K562 (cell line): ENCODE measurements around the gene ZBTB47. TPM values are rescaled to one million over a fixed set of nuclear protein-coding genes. Genes with fewer than 3 reads are reported as not detected.

Source experiments
- ATAC-seq: fragments of 200-7000 bp; cut with Tn5 transposase; 3 replicates; pipeline ENCODE4 v1.9.1; 2020; ENCODE audit warnings: moderate library complexity
- BruUV-seq: library from RNA; stranded (reverse); fragments of 400-500 nt; replicated peaks from 2 replicates; lab custom pipeline; 2021; lab: Mats Ljungman, UMichigan
- CTCF ChIA-PET: fragments of 300-600 bp; formaldehyde crosslinking; extraction: SDS; loops from one replicate; lab custom pipeline; 2021; ENCODE audit warnings: low intra/inter-chr PET ratio; lab: Yijun Ruan, JAX
- POLR2A ChIA-PET: fragments of 300-600, 350-650 bp; sonication (Branson Sonifier 250); formaldehyde crosslinking; extraction: SDS; loops from one replicate; lab custom pipeline; 2021; ENCODE audit warnings: antibody characterized with exemption, inconsistent platforms; lab: Yijun Ruan, JAX
- DNase-seq, 4 experiments: peaks; one replicate each; pipeline versions ENCODE4 v3.0.0 to v3.0.0-alpha.2; 2011 to 2018; ENCODE audit warnings: low spot score in 3 of 4, mixed read lengths in 3 of 4; ENCODE audit errors: extremely low read depth in 1 of 4
- FAIRE-seq: peaks from 2 replicates; lab custom pipeline; 2011; peaks lifted over from hg19 to GRCh38; lab: Jason Lieb, UNC
- H2AFZ ChIP-seq: 2 replicates; pipeline ENCODE4 v1.6.0; 2011; ENCODE audit warnings: low read depth, low read length, control low read depth, inconsistent platforms
- H3K27ac ChIP-seq: fragments of 200-600 bp; 3 replicates; pipeline ENCODE4 v1.8.0; 2011; ENCODE audit warnings: low read depth, mild to moderate bottlenecking, control low read depth, inconsistent platforms, low read length, moderate library complexity, mixed read lengths; ENCODE audit errors: extremely low read depth
- H3K27me3 ChIP-seq, 2 experiments: fragments of 300-600 bp in 1 of 2; 2 replicates in 1 of 2; 3 replicates in 1 of 2; pipeline versions ENCODE4 v1.6.0 to v1.8.0; 2011; ENCODE audit warnings: inconsistent platforms in 2 of 2, low read length in 2 of 2, mild to moderate bottlenecking in 1 of 2, mixed read lengths in 1 of 2, moderate library complexity in 1 of 2; ENCODE audit not compliant: control insufficient read depth in 2 of 2, insufficient read depth in 2 of 2
- H3K36me3 ChIP-seq: fragments of 300-600 bp; 3 replicates; pipeline ENCODE4 v1.8.0; 2011; ENCODE audit warnings: mild to moderate bottlenecking, low read length, inconsistent platforms; ENCODE audit not compliant: control insufficient read depth, insufficient read depth
- H3K4me1 ChIP-seq, 2 experiments: fragments of 200-600 bp in 1 of 2; replicated peaks in 1 of 2; 2 replicates in 1 of 2; 3 replicates in 1 of 2; pipeline versions ENCODE4 v1.5.1 to v1.8.0; 2011; ENCODE audit warnings: inconsistent platforms in 2 of 2, low read length in 2 of 2, mild to moderate bottlenecking in 1 of 2, mixed read lengths in 1 of 2, moderate library complexity in 1 of 2; ENCODE audit not compliant: control insufficient read depth in 2 of 2, insufficient read depth in 2 of 2
- H3K4me2 ChIP-seq: 2 replicates; pipeline ENCODE4 v1.6.1; 2011; ENCODE audit warnings: low read length, control low read depth, inconsistent platforms, mixed read lengths; ENCODE audit not compliant: insufficient read depth
- H3K4me3 ChIP-seq: fragments of 200-600 bp; sonication (generic), shearing (Covaris generic); 2 replicates; pipeline ENCODE4 v1.5.1; 2016; ENCODE audit warnings: control low read depth, inconsistent platforms
- H3K79me2 ChIP-seq: fragments of 200-600 bp; 3 replicates; pipeline ENCODE4 v1.8.0; 2011; ENCODE audit warnings: low read length, inconsistent platforms; ENCODE audit not compliant: control insufficient read depth, insufficient read depth
- H3K9ac ChIP-seq, 2 experiments: 2 replicates each; pipeline versions ENCODE4 v1.6.0 to v1.6.1; 2011; ENCODE audit warnings: low read depth in 2 of 2, low read length in 2 of 2, control low read depth in 1 of 2, inconsistent platforms in 1 of 2, mild to moderate bottlenecking in 1 of 2, mixed read lengths in 1 of 2; ENCODE audit not compliant: insufficient read depth in 1 of 2
- H3K9me1 ChIP-seq: one replicate; pipeline ENCODE4 v1.6.0; 2011; ENCODE audit warnings: inconsistent platforms, mild to moderate bottlenecking, low read length, moderate library complexity; ENCODE audit not compliant: control insufficient read depth, insufficient read depth
- H3K9me3 ChIP-seq: replicated peaks from 2 replicates; pipeline ENCODE4 v1.5.1; 2011; ENCODE audit warnings: low read depth, low read length, inconsistent platforms; ENCODE audit not compliant: control insufficient read depth, insufficient read depth
- H4K20me1 ChIP-seq: replicated peaks from 2 replicates; pipeline ENCODE4 v1.6.1; 2011; ENCODE audit warnings: low read length, inconsistent platforms, mixed read lengths; ENCODE audit not compliant: control insufficient read depth, insufficient read depth
- HDAC2 ChIP-seq: fragments of 450-650 bp; IDR thresholded peaks from 2 replicates; pipeline ENCODE4 v1.6.1; 2016; ENCODE audit warnings: mild to moderate bottlenecking
- MTA2 ChIP-seq: fragments of 450-650 bp; IDR thresholded peaks from 2 replicates; pipeline ENCODE4 v1.6.1; 2016; ENCODE audit warnings: low read depth
- POLR3G ChIP-seq: IDR thresholded peaks from 2 replicates; pipeline ENCODE4 v1.6.1; 2011; ENCODE audit not compliant: insufficient read length, insufficient replicate concordance; ENCODE audit errors: extremely low read depth
- RHOXF2B ChIP-seq: fragments of 250-450 bp; sonication (Bioruptor Pico); conservative IDR thresholded peaks from 2 replicates; pipeline ENCODE4 v1.5.1; 2021
- TCF7L2 ChIP-seq: fragments of 150-350 bp; IDR thresholded peaks from 2 replicates; pipeline ENCODE4 v1.6.1; 2016; ENCODE audit warnings: low read depth, mild to moderate bottlenecking, low read length, moderate library complexity
- ZFP36 ChIP-seq: fragments of 150-350 bp; IDR thresholded peaks from 2 replicates; pipeline ENCODE4 v1.6.1; 2018; ENCODE audit warnings: low read length, low read depth; ENCODE audit not compliant: partially characterized antibody
- ZNF644 ChIP-seq: fragments of 200-800 bp; sonication (Bioruptor generic); IDR thresholded peaks from 2 replicates; pipeline ENCODE4 v1.6.1; 2016; ENCODE audit warnings: low read depth, missing genetic modification characterization, missing compliant biosample characterization
- in situ Hi-C: fragments of 300-500 bp; cut with MboI; formaldehyde crosslinking; loops from 4 replicates; pipeline ENCODE4 v1.15.0; 2018; ENCODE audit warnings: inconsistent platforms, mixed read lengths
- intact Hi-C: fragments of 100-400 bp; cut with micrococcal nuclease; formaldehyde crosslinking; loops from 2 replicates; pipeline ENCODE4 v1.14.2; 2022
- polyA plus RNA-seq, 8 experiments: library from polyadenylated mRNA; depleted of rRNA in 4 of 8; stranded (reverse) in 5 of 8; unstranded in 3 of 8; fragments of >200 nt; fragmentation: Nextera tagmentation in 2 of 8; fragmentation: Illumina TruSeq in 1 of 8; extraction: Ambion mirVana in 2 of 8; extraction: Trizol in 1 of 8; gene quantifications; 2 replicates each; pipeline versions ENCODE4 v1.2.1 to v1.2.3, GENCODE V29; 2011 to 2014; ENCODE audit warnings: inconsistent platforms in 1 of 8, missing spikeins in 1 of 8
- total RNA-seq, 7 experiments: library from RNA; depleted of rRNA in 6 of 7; stranded (reverse); fragments of >200 nt in 6 of 7; fragmentation: Illumina TruSeq in 2 of 7; extraction: Trizol in 2 of 7; gene quantifications; 2 replicates each; pipeline versions ENCODE4 v1.2.1 to v1.2.3, GENCODE V29; 2011 to 2021; ENCODE audit warnings: low replicate concordance in 1 of 7
- TF ChIP-seq, protein P1 (sequence below): fragments of 450-650 bp; formaldehyde crosslinking; IDR thresholded peaks from 2 replicates; pipeline ENCODE4 v1.4.0; 2022; ENCODE audit warnings: missing genetic modification characterization
- TF ChIP-seq, protein P2 (sequence below): fragments of 250-450 bp; sonication (Bioruptor Pico); IDR thresholded peaks from 2 replicates; pipeline ENCODE4 v1.8.0; 2021; ENCODE audit warnings: mild to moderate bottlenecking, moderate library complexity

Gene ZBTB47
- total and polyA plus RNA-seq, 9 of the 15 experiments (the other 6 are each of a cell fraction or from before 2014, with no cell fraction given) = 0.11 to 4.6 (median 1.7) TPM; not detected in 1

DNA sequence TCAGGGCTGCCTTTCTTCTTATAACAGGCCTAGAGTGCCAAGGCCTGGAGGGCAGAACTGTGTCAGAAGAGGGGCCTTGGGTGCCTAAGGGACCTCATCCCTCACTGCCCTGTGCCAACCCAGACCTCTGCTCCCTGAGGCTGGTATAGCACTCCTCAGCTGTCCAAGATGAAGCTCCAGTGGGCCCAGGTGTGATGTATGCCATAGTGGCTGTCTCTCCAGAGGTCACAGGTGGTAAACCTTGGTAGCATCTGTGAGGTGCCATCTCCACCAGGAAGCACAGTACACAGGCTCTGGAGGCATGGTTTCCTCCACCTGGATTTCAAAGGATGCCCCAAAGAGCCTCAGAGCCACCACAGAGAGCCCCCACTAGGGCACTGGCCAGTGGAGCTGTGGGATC, 19.6 kb downstream of the ZBTB47 start:
- Histone ChIP-seq H3K27ac (no peak overlapping the region), H3K4me2 (no peak overlapping the region), H3K9me3 (no peaks in the 10 kb centered on the region), H3K4me1 (no peaks in the 10 kb centered on the region), H3K9me1 (no peaks in the 10 kb centered on the region), H3K36me3 (no peaks in the 10 kb centered on the region), H3K4me3 (no peak overlapping the region), H2AFZ (no peak overlapping the region), H3K9ac (no peak overlapping the region), H3K79me2 (no peaks in the 10 kb centered on the region), H4K20me1 (no peaks in the 10 kb centered on the region)
- in situ Hi-C loops = no loop called here
- FAIRE-seq (no peak), ATAC-seq (no peak), DNase-seq (no peak)
- POLR2A ChIA-PET = no interaction called here
- no peak for TF ChIP-seq HDAC2
- no peak for TF ChIP-seq TCF7L2
- no peak for TF ChIP-seq RHOXF2B (CRISPR knock-in tag)
- TF ChIP-seq POLR3G = no peak
- no peak for TF ChIP-seq MTA2
- TF ChIP-seq, protein P1, sequence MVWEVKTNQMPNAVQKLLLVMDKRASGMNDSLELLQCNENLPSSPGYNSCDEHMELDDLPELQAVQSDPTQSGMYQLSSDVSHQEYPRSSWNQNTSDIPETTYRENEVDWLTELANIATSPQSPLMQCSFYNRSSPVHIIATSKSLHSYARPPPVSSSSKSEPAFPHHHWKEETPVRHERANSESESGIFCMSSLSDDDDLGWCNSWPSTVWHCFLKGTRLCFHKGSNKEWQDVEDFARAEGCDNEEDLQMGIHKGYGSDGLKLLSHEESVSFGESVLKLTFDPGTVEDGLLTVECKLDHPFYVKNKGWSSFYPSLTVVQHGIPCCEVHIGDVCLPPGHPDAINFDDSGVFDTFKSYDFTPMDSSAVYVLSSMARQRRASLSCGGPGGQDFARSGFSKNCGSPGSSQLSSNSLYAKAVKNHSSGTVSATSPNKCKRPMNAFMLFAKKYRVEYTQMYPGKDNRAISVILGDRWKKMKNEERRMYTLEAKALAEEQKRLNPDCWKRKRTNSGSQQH (CRISPR knock-in tag) = no peak
- no peak for TF ChIP-seq ZNF644 (tag)
- no peak for TF ChIP-seq ZFP36
- TF ChIP-seq, protein P2, sequence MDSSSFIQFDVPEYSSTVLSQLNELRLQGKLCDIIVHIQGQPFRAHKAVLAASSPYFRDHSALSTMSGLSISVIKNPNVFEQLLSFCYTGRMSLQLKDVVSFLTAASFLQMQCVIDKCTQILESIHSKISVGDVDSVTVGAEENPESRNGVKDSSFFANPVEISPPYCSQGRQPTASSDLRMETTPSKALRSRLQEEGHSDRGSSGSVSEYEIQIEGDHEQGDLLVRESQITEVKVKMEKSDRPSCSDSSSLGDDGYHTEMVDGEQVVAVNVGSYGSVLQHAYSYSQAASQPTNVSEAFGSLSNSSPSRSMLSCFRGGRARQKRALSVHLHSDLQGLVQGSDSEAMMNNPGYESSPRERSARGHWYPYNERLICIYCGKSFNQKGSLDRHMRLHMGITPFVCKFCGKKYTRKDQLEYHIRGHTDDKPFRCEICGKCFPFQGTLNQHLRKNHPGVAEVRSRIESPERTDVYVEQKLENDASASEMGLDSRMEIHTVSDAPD = no peak
- TF ChIP-seq, all 486 proteins: peak for 0
- intact Hi-C loops = no loop called here
- no TSS peak for BruUV-seq
- H3K27me3 ChIP-seq = peaks cover 11 to 31% of the 10 kb centered on the region in 2 experiments; a peak in 4 of 5 replicates
- CTCF ChIA-PET = no interaction called here
